Right lung (tissue), 10 donors: Measurements from ENCODE around the gene LRCH4. TPM values are rescaled to one million over a fixed set of nuclear protein-coding genes. Genes with fewer than 3 reads are reported as not detected.

Source experiments
- DNase-seq, 2 donors: peaks; one replicate each; pipeline ENCODE4 v3.0.0-alpha.2; 2013
- long read RNA-seq, 8 donors: transcript quantifications; one replicate each; lab custom pipeline, GENCODE V29; 2026
- polyA plus RNA-seq, 5 donors: library from polyadenylated mRNA; unstranded; fragments of 120-200 nt; gene quantifications; one replicate each; pipeline versions ENCODE4 v1.2.1 to v1.2.3, GENCODE V29; 2013; ENCODE audit warnings: inconsistent platforms in 1 of 5, low replicate concordance in 1 of 5; ENCODE audit not compliant: insufficient read length in 5 of 5, insufficient read depth in 1 of 5

LRCH4 gene
- polyA plus RNA-seq, result 10 to 100 TPM; 32.9 to 83.5 (median 58.0) TPM
- long read RNA-seq, donor 1, transcript LRCH4-201 (18 exons, 2,552 nt), result minor isoform, 5 of 21 reads
- long read RNA-seq, donor 1, transcript LRCH4-206 (2 exons, 571 nt), result major isoform, 14 of 21 reads
- long read RNA-seq, donor 1, partial matches to known transcripts, result 0 of 21 reads
- long read RNA-seq, donor 1, other reads (novel, unspliced or antisense), result 0 of 21 reads
- long read RNA-seq, donor 2, partial matches to known transcripts, result 0 of 4 reads
- long read RNA-seq, donor 2, other reads (novel, unspliced or antisense), result 0 of 4 reads
- long read RNA-seq, donor 3, transcript LRCH4-206 (2 exons, 571 nt), result major isoform, 10 of 15 reads
- long read RNA-seq, donor 3, partial matches to known transcripts, result 0 of 15 reads
- long read RNA-seq, donor 3, other reads (novel, unspliced or antisense), result 0 of 15 reads
- long read RNA-seq, donor 4, transcript LRCH4-206 (2 exons, 571 nt), result major isoform, 7 of 18 reads
- long read RNA-seq, donor 4, partial matches to known transcripts, result 7 of 18 reads
- long read RNA-seq, donor 4, other reads (novel, unspliced or antisense), result 0 of 18 reads
- long read RNA-seq, donor 5, transcript LRCH4-206 (2 exons, 571 nt), result major isoform, 15 of 18 reads
- long read RNA-seq, donor 5, partial matches to known transcripts, result 0 of 18 reads
- long read RNA-seq, donor 5, other reads (novel, unspliced or antisense), result 0 of 18 reads
- long read RNA-seq, donor 6, transcript LRCH4-206 (2 exons, 571 nt), result major isoform, 9 of 13 reads
- long read RNA-seq, donor 6, partial matches to known transcripts, result 0 of 13 reads
- long read RNA-seq, donor 6, other reads (novel, unspliced or antisense), result 0 of 13 reads
- long read RNA-seq, donor 7, transcript LRCH4-201 (18 exons, 2,552 nt), result major isoform, 7 of 7 reads
- long read RNA-seq, donor 7, partial matches to known transcripts, result 0 of 7 reads
- long read RNA-seq, donor 7, other reads (novel, unspliced or antisense), result 0 of 7 reads
- long read RNA-seq, donor 8, partial matches to known transcripts, result 0 of 4 reads
- long read RNA-seq, donor 8, other reads (novel, unspliced or antisense), result 0 of 4 reads

GRCh38 chr7:100585511-100586265 is at the start of gene LRCH4:
LRCH4 (minus strand) TSS chr7:100586129; CDS start chr7:100586100, 29 bp downstream.
- no peak for DNase-seq

DNA sequence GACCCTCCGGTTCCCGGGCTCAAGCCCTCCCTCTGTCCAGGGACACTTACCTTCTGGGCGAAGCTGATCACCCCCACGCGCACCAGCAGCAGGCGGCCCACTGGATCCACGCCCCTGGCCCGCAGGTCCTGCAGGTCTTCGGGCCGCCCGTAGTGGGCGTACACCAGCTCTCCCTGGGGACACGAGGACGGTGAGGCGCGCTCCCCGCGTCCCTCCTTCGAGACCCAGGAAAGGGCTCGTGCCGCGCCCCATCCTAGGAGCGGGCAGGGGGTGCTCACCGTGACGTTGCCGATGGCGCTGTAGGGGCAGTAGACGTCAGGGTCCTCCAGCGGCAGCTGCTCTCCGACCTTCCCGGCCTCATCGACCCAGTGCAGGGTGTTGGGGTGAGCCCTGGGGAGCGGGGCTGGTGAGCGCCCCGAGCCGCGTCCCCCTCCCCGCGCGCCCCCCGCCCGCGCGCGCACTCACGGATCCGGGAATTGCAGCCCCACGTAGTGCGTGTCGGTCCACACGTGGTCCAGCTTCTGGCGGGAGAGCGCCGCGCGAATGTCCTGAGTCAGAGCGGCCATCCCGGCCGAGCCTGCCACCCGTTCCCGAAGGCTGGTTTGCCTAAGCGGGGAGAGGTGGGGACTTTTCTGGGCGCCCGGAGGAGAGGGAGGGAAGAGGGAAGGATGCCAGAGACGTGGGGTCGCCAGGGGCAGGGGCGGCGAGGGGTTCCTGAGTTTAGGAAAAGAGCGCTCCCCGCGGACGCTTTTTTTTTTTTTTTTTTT is 47.2 kb upstream of the LRCH4 start:
- no peak for DNase-seq

DNA sequence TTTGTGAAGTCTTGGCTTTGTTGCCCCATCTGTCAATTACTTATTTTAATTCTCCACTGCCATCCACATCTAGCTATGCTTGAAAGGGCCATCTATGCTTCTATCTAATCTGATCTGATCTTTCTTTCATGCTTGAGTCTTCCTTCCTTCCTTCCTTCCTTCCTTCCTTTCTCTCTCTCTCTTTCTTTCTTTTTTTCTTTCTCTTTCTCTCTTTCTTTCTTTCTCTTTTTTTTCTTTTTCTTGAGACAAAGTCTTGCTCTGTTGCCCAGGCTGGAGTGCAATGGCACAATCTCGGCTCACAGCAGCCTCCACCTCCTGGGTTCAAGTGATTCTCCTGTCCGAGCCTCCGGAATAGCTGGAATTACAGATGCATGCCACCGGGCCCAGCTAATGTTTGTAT is 44.1 kb upstream of the LRCH4 start:
- no peak for DNase-seq

- DNase-seq, result no peak
Observed at GRCh38 chr7:100629117-100629716, 43.3 kb upstream of the LRCH4 start.

DNA sequence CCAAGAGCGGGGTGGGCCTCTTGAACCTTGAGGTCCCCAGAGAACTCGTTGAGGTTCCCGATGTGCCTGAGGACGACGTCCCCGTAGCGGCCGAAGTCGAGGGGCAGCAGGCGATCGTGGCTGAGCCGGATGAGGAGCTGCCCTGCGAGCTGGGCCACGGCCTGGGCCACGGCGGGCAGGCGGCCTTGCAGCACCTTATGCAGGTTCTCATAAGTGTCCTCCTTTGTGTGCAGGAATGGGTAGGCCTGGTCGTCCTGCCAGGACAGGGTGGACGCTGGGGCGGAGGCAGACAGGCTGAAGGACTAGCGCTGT is 41.3 kb upstream of the LRCH4 start:
- no peak for DNase-seq

DNA sequence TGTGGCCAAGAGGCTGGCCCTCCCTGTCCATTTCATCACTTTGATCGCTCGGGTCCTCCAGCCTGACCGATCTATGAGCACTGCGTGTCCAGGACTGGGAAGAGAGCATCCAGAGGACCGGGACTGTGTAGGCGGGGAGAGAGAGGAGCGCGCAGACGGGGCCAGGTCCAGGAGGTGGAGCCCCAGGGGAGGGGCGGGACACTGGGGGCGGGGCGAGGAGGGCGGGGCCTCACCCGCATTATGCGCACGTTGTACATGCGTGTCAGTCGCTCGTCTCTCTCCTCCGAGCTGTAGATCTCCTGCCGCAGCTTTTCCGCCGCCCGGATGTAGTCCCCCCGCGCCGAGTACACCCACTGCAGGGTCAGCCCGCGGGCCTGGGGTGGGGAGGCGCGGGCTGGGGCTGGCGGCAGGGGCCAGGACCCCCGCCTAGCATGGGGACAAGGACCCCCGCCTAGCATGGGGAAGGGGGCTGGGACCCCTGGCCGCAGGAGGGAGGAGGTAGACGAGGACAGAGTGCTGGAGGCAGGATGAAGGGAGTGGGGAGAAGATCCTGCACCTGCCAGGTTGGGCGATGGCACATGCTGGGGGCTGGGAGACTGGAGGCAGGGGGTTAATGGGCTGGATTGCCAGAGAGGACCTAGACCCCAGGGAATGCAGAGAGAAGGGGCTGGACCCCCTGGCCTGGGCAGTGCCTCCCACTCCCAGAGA is 40.8 kb upstream of the LRCH4 start:
- peak; percentile 66 to 70 for DNase-seq

DNA sequence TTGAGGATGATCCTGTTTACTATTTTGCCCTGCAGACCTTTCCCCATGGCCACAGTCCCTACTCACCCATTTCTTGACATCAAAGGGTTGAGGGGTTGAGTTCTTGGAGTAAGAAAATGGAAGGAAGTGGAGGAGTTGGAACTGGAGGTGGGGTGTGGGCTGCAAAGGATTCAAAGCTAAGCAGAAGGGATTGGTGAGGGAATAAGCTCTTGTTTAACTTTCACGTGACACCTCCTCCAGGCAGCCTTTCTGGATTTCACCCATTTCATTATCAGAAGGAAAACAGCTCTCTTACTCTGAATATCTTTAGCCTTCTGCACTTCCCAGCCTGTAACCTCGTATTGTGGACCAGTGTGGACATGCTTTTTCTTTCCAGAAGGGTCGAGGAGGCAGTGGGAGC is 40.1 kb upstream of the LRCH4 start:
- no peak for DNase-seq

- no peak for DNase-seq
Observed at GRCh38 chr7:100623951-100624824, 38.3 kb upstream of the LRCH4 start.

DNA sequence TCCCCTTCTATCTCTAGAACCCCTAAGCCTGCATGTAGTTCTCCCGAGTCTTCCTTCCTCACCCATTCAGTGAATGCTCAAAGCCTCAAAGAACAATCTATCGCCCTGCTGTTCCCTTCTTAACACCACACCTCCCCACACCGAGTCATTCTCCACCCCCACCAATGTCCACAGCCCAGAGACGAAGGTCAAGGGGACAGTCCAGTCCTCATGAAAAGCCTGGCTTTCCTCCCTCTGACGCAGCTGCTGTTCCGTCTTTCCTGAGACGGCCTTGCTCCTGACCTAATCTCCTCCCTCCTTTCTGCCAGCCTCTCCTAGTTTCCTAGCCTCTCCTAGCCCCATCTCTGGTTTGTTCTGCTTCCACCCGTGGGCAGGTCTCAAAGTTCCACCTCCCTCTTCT is 35.6 kb upstream of the LRCH4 start:
- DNase-seq, result no peak

GRCh38 chr7:100620804-100621203 is 34.9 kb upstream of the LRCH4 start:
- DNase-seq, result no peak

DNA sequence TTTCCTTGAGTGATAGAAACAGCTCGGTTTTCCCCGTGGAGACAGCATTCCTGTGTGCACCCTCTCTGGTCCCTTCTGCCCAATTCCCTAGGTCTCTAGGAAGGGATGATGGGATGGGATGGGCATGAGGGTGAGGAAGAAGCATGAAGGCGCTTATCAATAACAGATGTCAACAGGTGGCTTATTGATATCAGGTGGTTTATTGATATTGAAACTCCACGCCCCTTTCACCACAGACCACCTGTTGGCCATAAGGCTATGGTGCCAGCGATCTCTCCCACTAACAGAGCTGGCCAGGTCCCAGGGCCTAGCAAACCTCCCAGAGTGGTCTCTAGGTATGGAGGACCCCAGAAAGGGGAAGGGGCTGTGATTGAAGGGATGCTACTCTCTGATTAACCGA is 34.3 kb upstream of the LRCH4 start:
- no peak for DNase-seq

DNA sequence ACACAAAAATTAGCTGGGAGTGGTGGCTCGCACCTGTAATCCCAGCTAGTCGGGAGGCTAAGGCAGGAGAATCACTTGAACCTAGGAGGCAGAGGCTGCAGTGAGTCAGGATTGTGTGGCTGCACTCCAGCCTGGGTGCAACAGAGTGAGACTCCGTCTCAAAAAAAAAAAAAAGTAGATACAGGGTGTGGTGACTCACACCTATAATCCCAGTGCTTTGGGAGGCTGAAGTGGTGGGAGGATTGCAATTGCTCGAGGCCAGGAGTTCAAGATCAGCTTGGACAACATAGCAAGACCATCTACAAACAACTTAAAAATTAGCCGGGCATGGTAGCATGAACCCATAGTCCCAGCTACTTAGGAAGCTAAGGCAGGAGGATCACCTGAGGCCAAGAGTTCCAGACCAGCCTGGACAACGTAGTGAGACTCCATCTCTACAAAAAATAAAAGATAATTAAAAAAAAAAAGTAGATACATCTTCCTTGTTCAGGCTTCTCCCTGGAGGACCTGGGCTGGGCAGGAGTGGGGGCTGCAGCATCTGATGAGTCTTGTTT is 28.5 kb upstream of the LRCH4 start:
- no peak for DNase-seq

GRCh38 chr7:100613412-100614175 is 27.7 kb upstream of the LRCH4 start:
- DNase-seq, result no peak

DNA sequence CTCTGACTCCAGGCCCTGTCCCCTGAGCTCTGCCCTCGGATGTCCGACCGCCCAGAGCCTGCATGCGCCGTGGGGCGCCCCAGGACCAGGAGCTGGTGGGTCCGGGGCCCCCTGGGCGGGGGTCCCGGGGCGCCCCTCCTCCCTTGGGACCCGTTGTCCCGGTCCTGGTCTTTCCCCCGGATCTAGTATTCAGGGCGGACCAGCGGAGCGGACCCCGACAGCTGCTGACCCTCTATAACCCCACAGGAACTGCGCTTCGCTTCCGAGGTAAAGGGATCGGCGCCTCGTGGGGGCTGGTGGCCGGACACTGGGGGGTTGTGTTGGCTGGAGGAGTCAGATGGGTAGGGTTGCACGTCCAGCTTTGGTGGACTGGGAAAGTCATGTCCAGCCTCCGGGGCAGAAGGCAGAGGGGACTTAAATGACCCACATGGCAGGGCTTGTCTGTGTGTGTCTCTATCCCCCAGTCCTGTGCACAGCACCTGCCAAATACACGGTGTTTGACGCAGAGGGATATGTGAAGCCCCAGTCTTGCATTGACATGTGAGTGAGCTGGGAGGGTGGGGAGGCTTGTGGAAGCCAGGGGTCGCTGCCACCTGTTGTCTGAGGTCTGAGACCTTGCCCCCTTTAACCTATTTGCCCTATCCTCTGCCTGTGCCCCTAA is 26.9 kb upstream of the LRCH4 start:
- no peak for DNase-seq

GRCh38 chr7:100611983-100612729 is 26.2 kb upstream of the LRCH4 start, which contains the start of gene MOSPD3:
MOSPD3 (plus strand) TSS chr7:100612540; CDS start chr7:100612792, 252 bp downstream.
- peak; percentile 99 for DNase-seq

- DNase-seq, result no peak
Observed at GRCh38 chr7:100609958-100610357, 24.0 kb upstream of the LRCH4 start.
